ENCODE data around the gene GIPC2.
"Not testable (repeated sequence)": the region's sequence is repeated elsewhere in the genome, so short reads cannot be mapped to it uniquely, and the experiment has no call there.

DNA sequence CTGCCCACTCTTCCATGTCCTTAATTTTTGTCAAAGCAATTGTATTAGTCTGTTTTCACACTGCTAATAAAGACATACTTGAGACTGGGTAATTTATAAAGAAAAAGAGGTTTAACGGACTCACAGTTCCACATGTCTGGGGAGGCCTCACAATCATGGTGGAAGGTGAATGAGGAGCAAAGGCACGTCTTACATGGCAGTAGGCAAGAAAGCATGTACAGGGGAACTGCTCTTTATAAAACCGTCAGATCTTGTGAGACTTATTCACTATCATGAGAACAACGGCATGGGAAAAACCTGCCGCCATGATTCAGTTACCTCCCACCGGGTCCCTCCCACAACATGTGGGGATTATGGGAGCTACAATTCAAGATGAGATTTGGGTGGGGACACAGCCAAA lies 74.7 kb downstream of the GIPC2 start:
- not testable (repeated sequence) for TF ChIP-seq POLR2AphosphoS5 (IDR thresholded peaks at IDR 0.05; ENCODE audit: low read depth, low read length)
- TF ChIP-seq, protein P1, sequence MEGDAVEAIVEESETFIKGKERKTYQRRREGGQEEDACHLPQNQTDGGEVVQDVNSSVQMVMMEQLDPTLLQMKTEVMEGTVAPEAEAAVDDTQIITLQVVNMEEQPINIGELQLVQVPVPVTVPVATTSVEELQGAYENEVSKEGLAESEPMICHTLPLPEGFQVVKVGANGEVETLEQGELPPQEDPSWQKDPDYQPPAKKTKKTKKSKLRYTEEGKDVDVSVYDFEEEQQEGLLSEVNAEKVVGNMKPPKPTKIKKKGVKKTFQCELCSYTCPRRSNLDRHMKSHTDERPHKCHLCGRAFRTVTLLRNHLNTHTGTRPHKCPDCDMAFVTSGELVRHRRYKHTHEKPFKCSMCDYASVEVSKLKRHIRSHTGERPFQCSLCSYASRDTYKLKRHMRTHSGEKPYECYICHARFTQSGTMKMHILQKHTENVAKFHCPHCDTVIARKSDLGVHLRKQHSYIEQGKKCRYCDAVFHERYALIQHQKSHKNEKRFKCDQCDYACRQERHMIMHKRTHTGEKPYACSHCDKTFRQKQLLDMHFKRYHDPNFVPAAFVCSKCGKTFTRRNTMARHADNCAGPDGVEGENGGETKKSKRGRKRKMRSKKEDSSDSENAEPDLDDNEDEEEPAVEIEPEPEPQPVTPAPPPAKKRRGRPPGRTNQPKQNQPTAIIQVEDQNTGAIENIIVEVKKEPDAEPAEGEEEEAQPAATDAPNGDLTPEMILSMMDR (IDR thresholded peaks at IDR 0.05), result not testable (repeated sequence)
- TF ChIP-seq, protein P2, sequence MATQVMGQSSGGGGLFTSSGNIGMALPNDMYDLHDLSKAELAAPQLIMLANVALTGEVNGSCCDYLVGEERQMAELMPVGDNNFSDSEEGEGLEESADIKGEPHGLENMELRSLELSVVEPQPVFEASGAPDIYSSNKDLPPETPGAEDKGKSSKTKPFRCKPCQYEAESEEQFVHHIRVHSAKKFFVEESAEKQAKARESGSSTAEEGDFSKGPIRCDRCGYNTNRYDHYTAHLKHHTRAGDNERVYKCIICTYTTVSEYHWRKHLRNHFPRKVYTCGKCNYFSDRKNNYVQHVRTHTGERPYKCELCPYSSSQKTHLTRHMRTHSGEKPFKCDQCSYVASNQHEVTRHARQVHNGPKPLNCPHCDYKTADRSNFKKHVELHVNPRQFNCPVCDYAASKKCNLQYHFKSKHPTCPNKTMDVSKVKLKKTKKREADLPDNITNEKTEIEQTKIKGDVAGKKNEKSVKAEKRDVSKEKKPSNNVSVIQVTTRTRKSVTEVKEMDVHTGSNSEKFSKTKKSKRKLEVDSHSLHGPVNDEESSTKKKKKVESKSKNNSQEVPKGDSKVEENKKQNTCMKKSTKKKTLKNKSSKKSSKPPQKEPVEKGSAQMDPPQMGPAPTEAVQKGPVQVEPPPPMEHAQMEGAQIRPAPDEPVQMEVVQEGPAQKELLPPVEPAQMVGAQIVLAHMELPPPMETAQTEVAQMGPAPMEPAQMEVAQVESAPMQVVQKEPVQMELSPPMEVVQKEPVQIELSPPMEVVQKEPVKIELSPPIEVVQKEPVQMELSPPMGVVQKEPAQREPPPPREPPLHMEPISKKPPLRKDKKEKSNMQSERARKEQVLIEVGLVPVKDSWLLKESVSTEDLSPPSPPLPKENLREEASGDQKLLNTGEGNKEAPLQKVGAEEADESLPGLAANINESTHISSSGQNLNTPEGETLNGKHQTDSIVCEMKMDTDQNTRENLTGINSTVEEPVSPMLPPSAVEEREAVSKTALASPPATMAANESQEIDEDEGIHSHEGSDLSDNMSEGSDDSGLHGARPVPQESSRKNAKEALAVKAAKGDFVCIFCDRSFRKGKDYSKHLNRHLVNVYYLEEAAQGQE (IDR thresholded peaks at IDR 0.05; ENCODE audit: insufficient read depth in 1 of 2, low read depth in 2 of 2, low read length in 1 of 2), result not testable (repeated sequence)

All from Panc1 (cell line).